Activated naive CD8-positive, alpha-beta T cell treated with anti-CD3 and anti-CD28 coated beads, Interleukin-2, amount 50 U/mL, for 16 hours (primary cell): ENCODE data around the gene BCL3.
"Not testable (repeated sequence)": the region's sequence is repeated elsewhere in the genome, so short reads cannot be mapped to it uniquely, and the experiment has no call there.

Experiments used
- DNase-seq: peaks from one replicate; pipeline ENCODE4 v3.0.0-alpha.2; 2020; ENCODE audit warnings: low read depth, low spot score

Gene BCL3

GRCh38 chr19:44721369-44721768 is 27.1 kb upstream of the BCL3 start:
- not testable (repeated sequence) for DNase-seq

- DNase-seq: no peak
Observed at GRCh38 chr19:44722131-44723121, 26.1 kb upstream of the BCL3 start.

DNA sequence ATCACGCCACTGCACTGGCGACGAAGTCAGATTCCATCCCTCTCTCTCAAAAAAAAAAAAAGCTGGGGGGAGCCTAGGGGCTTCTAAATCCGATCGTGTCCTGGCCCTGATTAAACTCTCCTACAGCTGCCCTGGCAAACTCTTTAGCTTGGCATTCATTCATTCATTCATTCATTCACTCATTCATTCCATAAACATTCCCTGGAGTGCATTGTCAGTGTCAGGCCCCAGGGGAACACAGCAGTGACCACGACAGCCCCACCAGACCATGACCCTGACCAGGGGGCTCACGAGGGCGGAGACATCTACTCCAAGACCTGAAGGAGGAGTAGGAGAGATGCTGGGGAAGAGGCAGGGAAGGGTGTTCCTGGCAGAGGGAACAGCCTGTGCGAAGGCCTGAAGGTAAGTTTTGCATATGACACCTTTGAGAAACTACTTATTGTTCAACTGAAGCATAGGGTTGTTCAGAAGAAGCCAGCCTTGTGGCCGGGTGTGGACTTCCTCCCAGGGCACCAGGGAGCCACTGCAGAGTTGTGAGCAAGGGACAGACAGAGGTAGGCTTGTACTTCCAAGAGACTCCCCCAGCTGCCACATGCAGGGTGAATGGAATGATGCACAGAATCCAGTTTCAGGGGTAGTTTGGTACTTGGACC is 25.1 kb upstream of the BCL3 start:
- DNase-seq: no peak

DNA sequence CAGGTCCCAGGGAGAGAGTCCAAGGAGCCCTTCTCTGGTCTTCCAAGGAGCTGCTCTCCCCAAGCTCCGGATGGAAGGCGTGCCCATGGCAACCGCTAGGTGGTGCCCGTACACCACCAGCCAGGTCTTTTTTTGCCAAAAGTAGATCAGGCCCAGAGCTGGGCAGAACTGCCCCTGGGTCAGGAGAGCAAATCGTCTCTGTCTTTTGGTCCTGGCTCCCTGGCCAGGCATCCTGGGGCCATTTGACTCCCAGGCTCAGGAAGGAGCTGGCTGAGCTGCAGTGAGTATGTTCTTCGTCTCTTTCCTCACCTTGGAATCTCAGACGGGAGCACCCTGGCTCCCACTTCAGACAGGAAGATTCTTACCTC is 24.6 kb upstream of the BCL3 start:
- peak; percentile 49 for DNase-seq

DNA sequence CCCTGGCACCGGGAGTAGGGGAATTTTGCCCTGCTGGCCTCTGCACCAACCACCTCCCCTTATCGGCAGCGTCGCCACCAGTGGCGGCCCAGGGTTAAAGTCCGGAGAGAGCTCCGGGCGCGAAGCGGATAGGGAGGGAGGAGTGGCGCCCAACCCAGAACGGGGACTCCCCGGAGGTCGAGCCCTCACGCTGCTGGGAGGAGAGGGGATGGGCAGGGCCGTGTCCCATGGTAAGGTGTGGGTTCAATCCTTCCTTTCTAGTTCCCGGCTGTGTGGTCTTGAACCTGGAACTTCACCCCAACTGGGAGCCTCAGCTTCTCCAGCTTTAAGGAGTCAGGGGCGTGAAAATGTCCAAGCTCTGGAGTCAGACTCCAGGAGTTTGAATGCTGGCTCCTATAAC is 23.3 kb upstream of the BCL3 start:
- no peak for DNase-seq

DNA sequence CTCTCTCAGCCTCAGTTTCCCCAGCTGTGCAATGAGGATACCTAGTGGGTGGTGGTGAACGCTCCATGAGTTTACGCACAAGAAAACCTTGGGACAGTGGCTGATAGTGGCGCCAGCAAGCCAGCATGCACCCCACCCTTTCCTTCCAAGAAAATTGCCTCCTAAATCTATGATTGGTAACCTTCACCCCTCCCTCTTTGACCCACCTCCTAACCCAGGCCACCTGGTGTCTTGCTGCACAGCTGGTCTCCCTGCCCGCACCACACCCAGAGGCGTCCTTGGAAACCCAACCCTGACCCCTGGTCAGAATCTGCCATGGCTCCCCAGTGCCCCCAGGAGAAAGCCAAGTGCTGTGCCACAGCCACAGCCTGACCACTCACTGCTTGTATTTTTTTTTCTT is 22.8 kb upstream of the BCL3 start:
- no peak for DNase-seq

DNA sequence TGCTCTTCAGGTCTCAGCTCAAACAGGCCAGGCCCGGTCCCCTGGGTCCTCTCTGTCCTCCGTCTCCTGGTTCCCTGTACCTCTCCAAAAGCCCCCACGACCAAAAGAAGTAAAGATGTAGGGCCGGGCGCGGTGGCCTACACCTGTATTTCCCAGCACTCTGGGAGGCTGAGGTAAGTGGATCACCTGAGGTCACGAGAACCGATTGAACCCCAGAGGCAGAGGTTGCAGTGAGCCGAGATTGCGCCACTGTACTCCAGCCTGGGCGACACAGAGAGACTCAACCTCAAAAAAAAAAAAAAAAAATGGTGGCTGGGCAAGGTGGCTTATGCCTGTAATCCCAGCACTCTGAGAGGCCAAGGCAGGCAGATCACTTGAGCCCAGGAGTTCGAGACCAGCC is 22.0 kb upstream of the BCL3 start:
- DNase-seq: no peak

DNA sequence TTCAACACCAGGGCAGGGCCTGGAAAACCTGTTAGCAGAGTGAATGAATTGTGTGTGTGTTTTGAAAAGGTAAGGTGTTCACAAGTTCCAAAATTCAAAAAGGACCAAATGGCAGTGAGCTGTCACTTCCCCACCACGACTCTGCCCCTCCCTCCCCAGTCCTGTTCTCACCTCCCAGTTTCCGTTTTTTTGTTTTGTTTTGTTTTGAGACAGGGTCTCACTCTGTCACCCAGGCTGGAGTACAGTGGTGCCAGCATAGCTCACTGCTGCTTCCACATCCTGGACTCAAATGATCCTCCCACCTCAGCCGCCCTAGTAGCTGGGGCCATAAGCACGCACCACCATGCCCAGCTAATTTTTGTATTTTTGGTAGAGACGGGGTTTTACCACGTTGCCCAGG is 20.3 kb upstream of the BCL3 start:
- no peak for DNase-seq

DNA sequence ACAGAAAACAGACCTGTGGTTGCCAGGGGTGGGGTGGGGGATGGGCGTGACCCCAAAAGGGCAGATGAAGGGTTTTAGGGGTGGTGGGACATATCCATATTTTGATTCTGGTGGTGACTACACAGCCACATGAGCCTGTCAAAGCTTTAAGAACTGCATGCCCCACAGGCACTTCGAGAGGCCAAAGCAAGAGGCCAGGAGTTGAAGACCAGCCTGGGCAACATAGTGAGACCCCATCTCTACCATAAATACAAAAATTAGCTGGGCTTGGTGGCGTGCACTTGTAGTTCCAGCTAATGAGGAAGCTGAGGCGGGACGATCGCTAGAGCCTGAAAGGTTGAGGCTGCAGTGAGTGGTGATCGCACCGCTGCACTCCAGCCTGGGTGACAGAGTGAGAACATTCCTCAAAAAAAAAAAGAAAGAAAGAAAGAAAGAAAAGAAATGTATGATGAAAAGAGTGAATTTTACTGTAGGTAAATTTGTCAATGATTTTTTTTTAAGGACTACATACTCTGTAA is 18.9 kb upstream of the BCL3 start:
- no peak for DNase-seq

DNA sequence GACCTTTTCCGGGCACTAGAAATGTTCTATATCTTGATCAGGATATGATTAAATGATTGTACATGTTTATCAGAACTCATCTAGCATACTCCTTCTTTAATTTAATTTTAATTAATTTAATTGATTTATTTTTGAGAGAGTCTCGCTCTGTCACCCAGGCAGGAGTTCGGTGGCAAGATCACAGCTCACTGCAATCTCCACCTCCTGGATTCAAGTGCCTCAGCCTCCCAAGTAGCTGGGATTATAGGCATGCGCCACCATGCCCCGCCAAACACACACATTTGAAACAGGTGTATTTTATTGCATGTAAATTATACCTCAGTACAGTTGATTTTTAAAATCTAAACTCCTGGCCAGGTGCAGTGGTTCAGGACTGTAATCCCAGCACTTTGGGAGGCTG is 17.4 kb upstream of the BCL3 start:
- DNase-seq: no peak

GRCh38 chr19:44731622-44732021 is 16.9 kb upstream of the BCL3 start:
- DNase-seq: no peak

GRCh38 chr19:44732235-44733014 is 16.1 kb upstream of the BCL3 start:
- DNase-seq: no peak

DNA sequence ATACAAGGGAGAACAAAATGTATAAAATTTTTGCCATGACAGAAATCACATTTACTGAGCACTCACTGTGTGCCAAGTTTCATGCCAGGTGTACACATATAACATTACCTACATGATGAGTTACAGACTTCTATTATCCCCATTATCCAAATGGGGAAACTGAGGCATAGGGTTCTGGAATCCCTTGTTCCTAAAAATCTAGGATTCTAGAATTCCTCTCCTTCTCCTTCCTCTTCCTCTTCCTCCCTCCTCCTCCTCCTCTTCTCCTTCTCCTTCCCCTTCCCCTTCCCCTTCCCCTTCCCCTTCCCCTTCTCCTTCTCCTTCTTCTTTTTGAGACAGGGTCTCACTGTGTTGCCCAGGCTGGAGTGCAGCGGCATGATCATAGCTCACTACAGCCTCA is 14.2 kb upstream of the BCL3 start:
- no peak for DNase-seq

- DNase-seq: no peak
Observed at GRCh38 chr19:44735011-44735410, 13.5 kb upstream of the BCL3 start.

- DNase-seq: no peak
Observed at GRCh38 chr19:44737238-44738071, 11.1 kb upstream of the BCL3 start.

- no peak for DNase-seq
Observed at GRCh38 chr19:44738136-44738535, 10.4 kb upstream of the BCL3 start.

- DNase-seq: no peak
Observed at GRCh38 chr19:44738603-44739558, 9.6 kb upstream of the BCL3 start.

DNA sequence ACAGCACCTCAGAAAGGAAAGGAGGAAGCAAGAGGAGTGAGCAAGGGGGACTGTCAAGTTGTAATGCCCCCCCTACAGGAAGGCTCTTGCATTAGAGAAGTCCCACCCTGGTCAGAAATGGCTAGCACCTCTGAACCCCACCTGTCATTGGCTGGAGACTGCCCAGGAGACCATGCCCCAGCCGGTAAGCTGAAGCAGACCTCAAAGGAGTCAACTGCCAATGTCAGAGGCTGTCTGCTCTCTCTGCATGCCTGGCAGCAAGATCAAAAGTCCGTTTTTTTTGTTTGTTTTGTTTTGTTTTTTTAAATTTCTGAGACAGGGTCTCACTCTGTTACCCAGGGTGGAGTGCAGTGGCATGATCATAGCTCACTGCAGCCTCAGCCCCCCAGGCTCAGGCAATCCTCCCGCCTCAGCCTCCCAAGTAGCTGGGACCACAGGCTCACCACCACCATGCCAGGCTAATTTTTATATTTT is 8.1 kb upstream of the BCL3 start:
- no peak for DNase-seq

DNA sequence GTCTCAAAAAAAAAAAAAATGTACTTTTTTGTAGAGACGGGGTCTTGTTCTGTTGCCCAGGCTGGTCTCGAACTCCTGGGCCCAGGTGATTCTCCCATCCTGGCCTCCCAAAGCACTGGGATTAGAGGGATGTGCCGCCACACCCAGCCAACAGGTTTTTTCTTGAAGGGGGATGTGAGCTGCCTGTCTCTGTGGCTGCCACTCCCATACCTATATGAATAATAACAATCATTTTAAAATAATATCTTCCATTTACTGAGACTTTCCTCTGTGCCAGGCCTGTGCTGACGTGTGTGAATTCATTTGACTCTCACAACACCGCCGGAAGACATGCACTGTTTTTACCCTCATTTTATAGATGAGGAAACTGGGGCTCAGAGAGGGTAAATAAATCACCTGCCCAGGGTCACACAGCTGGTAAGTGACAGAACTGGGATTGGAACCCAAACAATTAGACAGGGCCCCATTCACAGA is 7.2 kb upstream of the BCL3 start:
- DNase-seq: no peak

- no peak for DNase-seq
Observed at GRCh38 chr19:44741841-44742329, 6.6 kb upstream of the BCL3 start.
